ACC112 (cell line): ENCODE measurements around the gene DRG2.

ENCODE experiments used
- H2AFZ ChIP-seq: fragments of 200-600 bp; sonication (generic); one replicate; pipeline ENCODE4 v1.6.0; 2017; ENCODE audit warnings: antibody characterized with exemption, low read length; ENCODE audit not compliant: unreplicated experiment
- H3K27ac ChIP-seq: fragments of 200-600 bp; sonication (generic); 2 replicates; pipeline ENCODE4 v1.5.1; 2014; ENCODE audit warnings: low read depth, mild to moderate bottlenecking, antibody characterized with exemption, low read length, moderate library complexity
- H3K27me3 ChIP-seq: fragments of 200-600 bp; sonication (generic); 2 replicates; pipeline ENCODE4 v1.6.1; 2014; ENCODE audit warnings: mild to moderate bottlenecking, antibody characterized with exemption, low read length, moderate library complexity, mixed read lengths; ENCODE audit not compliant: insufficient read depth
- H3K36me3 ChIP-seq: fragments of 200-600 bp; sonication (generic); 2 replicates; pipeline ENCODE4 v1.6.1; 2016; ENCODE audit warnings: mild to moderate bottlenecking, antibody characterized with exemption, low read length, moderate library complexity, mixed read lengths; ENCODE audit not compliant: insufficient read depth
- H3K4me1 ChIP-seq: fragments of 200-600 bp; sonication (generic); one replicate; pipeline ENCODE4 v1.6.1; 2016; ENCODE audit warnings: low read length, mixed read lengths; ENCODE audit not compliant: insufficient read depth, unreplicated experiment, control insufficient read depth
- H3K4me3 ChIP-seq: fragments of 200-600 bp; sonication (generic); 2 replicates; pipeline ENCODE4 v1.5.1; 2014; ENCODE audit warnings: mild to moderate bottlenecking, low read depth, low read length
- H3K79me2 ChIP-seq: fragments of 200-600 bp; sonication (generic); one replicate; pipeline ENCODE4 v1.6.0; 2016; ENCODE audit warnings: low read length; ENCODE audit not compliant: control insufficient read depth, unreplicated experiment, insufficient read depth

Gene DRG2

GRCh38 chr17:18132711-18133110, 45.0 kb downstream of the DRG2 start:
- no peaks in the 10 kb centered on the region for H3K36me3 ChIP-seq
- H3K27ac ChIP-seq = no peak overlapping the region
- no peaks in the 10 kb centered on the region for H3K4me1 ChIP-seq
- no peaks in the 10 kb centered on the region for H3K79me2 ChIP-seq
- no peaks in the 10 kb centered on the region for H3K27me3 ChIP-seq
- H3K4me3 ChIP-seq = no peak overlapping the region
- H2AFZ ChIP-seq = no peak overlapping the region

GRCh38 chr17:18136357-18136756, 48.6 kb downstream of the DRG2 start:
- no peak overlapping the region for H3K27ac ChIP-seq
- no peaks in the 10 kb centered on the region for H3K4me1 ChIP-seq
- no peaks in the 10 kb centered on the region for H3K36me3 ChIP-seq
- no peak overlapping the region for H3K4me3 ChIP-seq
- no peaks in the 10 kb centered on the region for H3K27me3 ChIP-seq
- H3K79me2 ChIP-seq = no peaks in the 10 kb centered on the region
- H2AFZ ChIP-seq = no peak overlapping the region

GRCh38 chr17:18138065-18138749, 50.5 kb downstream of the DRG2 start:
- H3K79me2 ChIP-seq = no peaks in the 10 kb centered on the region

GRCh38 chr17:18139092-18139491, 51.3 kb downstream of the DRG2 start:
- Histone ChIP-seq H3K27me3 (no peaks in the 10 kb centered on the region), H2AFZ (no peak overlapping the region), H3K27ac (no peak overlapping the region), H3K4me3 (no peak overlapping the region), H3K79me2 (no peaks in the 10 kb centered on the region), H3K36me3 (no peaks in the 10 kb centered on the region), H3K4me1 (no peaks in the 10 kb centered on the region)

More at GRCh38 chr17:18138065-18138749, 50.5 kb downstream of the DRG2 start:
- no peaks in the 10 kb centered on the region for H3K4me1 ChIP-seq
- no peaks in the 10 kb centered on the region for H3K27me3 ChIP-seq
- H2AFZ ChIP-seq = no peak overlapping the region
- H3K36me3 ChIP-seq = no peaks in the 10 kb centered on the region
- no peak overlapping the region for H3K27ac ChIP-seq
- H3K4me3 ChIP-seq = no peak overlapping the region

- Histone ChIP-seq H3K27ac (no peak overlapping the region), H2AFZ (no peak overlapping the region), H3K36me3 (no peaks in the 10 kb centered on the region), H3K4me3 (no peak overlapping the region), H3K79me2 (no peaks in the 10 kb centered on the region), H3K27me3 (no peaks in the 10 kb centered on the region), H3K4me1 (peaks cover 1% of the 10 kb centered on the region)
Measured at GRCh38 chr17:18139498-18139897, 51.8 kb downstream of the DRG2 start.

- Histone ChIP-seq H3K36me3 (no peaks in the 10 kb centered on the region), H3K27me3 (no peaks in the 10 kb centered on the region), H3K79me2 (no peaks in the 10 kb centered on the region), H3K4me3 (no peak overlapping the region), H3K4me1 (peaks cover 6% of the 10 kb centered on the region), H2AFZ (no peak overlapping the region), H3K27ac (no peak overlapping the region)
Measured at GRCh38 chr17:18139949-18140348, 52.2 kb downstream of the DRG2 start.

GRCh38 chr17:18140648-18141047, 52.9 kb downstream of the DRG2 start:
- no peaks in the 10 kb centered on the region for H3K36me3 ChIP-seq
- H3K27ac ChIP-seq = no peak overlapping the region
- no peaks in the 10 kb centered on the region for H3K79me2 ChIP-seq
- H3K27me3 ChIP-seq = no peaks in the 10 kb centered on the region
- H2AFZ ChIP-seq = no peak overlapping the region
- no peak overlapping the region for H3K4me3 ChIP-seq
- peaks cover 9% of the 10 kb centered on the region for H3K4me1 ChIP-seq

- Histone ChIP-seq H3K79me2 (no peaks in the 10 kb centered on the region), H2AFZ (no peak overlapping the region), H3K4me3 (no peak overlapping the region), H3K36me3 (no peaks in the 10 kb centered on the region), H3K27ac (no peak overlapping the region), H3K4me1 (peaks cover 9% of the 10 kb centered on the region), H3K27me3 (no peaks in the 10 kb centered on the region)
Measured at GRCh38 chr17:18141210-18141803, 53.6 kb downstream of the DRG2 start.

- Histone ChIP-seq H3K27ac (no peak overlapping the region), H3K79me2 (no peaks in the 10 kb centered on the region), H3K27me3 (no peaks in the 10 kb centered on the region)
Measured at GRCh38 chr17:18142417-18142816, 54.7 kb downstream of the DRG2 start.

GRCh38 chr17:18143044-18143936, 55.5 kb downstream of the DRG2 start:
- Histone ChIP-seq H3K36me3 (no peaks in the 10 kb centered on the region), H2AFZ (no peak overlapping the region), H3K79me2 (no peaks in the 10 kb centered on the region), H3K4me1 (peaks cover 9% of the 10 kb centered on the region), H3K27ac (no peak overlapping the region), H3K27me3 (no peaks in the 10 kb centered on the region), H3K4me3 (no peak overlapping the region)

More at GRCh38 chr17:18142417-18142816, 54.7 kb downstream of the DRG2 start:
- no peaks in the 10 kb centered on the region for H3K36me3 ChIP-seq
- no peak overlapping the region for H3K4me3 ChIP-seq
- H3K4me1 ChIP-seq = peaks cover 9% of the 10 kb centered on the region
- H2AFZ ChIP-seq = no peak overlapping the region
